ENCODE results near the gene USP24. TPM values are rescaled to one million over a fixed set of nuclear protein-coding genes. Genes with fewer than 3 reads are reported as not detected.

USP24 gene
- total and polyA plus RNA-seq, 2 donors (not counting 3 experiments of a cell fraction or from before 2014, with no cell fraction given): 8.2 to 30.0 TPM

- DNase-seq (ENCODE audit: low read depth, low spot score) (no peak), FAIRE-seq (no peak)
- TF ChIP-seq POLR2A (IDR thresholded peaks at IDR 0.05; ENCODE audit: low read depth, low read length) (no peak), MAX (IDR thresholded peaks at IDR 0.05; ENCODE audit: insufficient read depth, insufficient read length) (no peak), POLR2AphosphoS5 (IDR thresholded peaks at IDR 0.05; ENCODE audit: insufficient read depth, low read depth, low read length) (no peak), FOS (IDR thresholded peaks at IDR 0.05; ENCODE audit: borderline replicate concordance, insufficient read depth, low read length) (no peak), MYC (IDR thresholded peaks at IDR 0.05; ENCODE audit: low read depth, low read length) (no peak), JUN (IDR thresholded peaks at IDR 0.05; ENCODE audit: borderline replicate concordance, insufficient read depth, insufficient read length, low read depth) (no peak), GATA2 (IDR thresholded peaks at IDR 0.05; ENCODE audit: insufficient read depth, insufficient read length, low read depth, low read length) (no peak), CTCF (IDR thresholded peaks at IDR 0.05; ENCODE audit: extremely low read depth in 1 of 2, insufficient read depth in 1 of 2, low read depth in 1 of 2, low read length in 2 of 2) (no peak), EZH2 (IDR thresholded peaks at IDR 0.05; ENCODE audit: borderline replicate concordance, low read depth, low read length, severe bottlenecking) (no peak)
- Histone ChIP-seq H3K4me2 (ENCODE audit: insufficient read depth, low read length) (no peak overlapping the region), H3K4me3 (replicated peaks in 1 of 3; ENCODE audit: insufficient read depth in 1 of 3, low read depth in 1 of 3, low read length in 3 of 3) (no peak overlapping the region), H3K9me3 (replicated peaks; ENCODE audit: control insufficient read depth, insufficient read depth, low read length) (no peaks in the 10 kb centered on the region), H3K9ac (replicated peaks; ENCODE audit: extremely low read depth, insufficient read depth, low read length) (no peak overlapping the region), H3K27me3 (ENCODE audit: control insufficient read depth in 2 of 2, insufficient read depth in 2 of 2, low read length in 2 of 2) (peaks cover 0 to 3% of the 10 kb centered on the region in 2 experiments), H3K79me2 (ENCODE audit: control insufficient read depth, insufficient read depth, low read length) (no peaks in the 10 kb centered on the region), H3K4me1 (ENCODE audit: control insufficient read depth, extremely low read depth, insufficient read depth, low read length) (no peaks in the 10 kb centered on the region), H4K20me1 (replicated peaks; ENCODE audit: control insufficient read depth, extremely low read depth, insufficient read depth, low read length) (no peaks in the 10 kb centered on the region), H2AFZ (ENCODE audit: low read depth, low read length) (no peak overlapping the region), H3K27ac (ENCODE audit: insufficient read depth, low read depth, low read length) (no peak overlapping the region), H3K36me3 (ENCODE audit: control insufficient read depth in 2 of 2, extremely low read depth in 1 of 2, insufficient read depth in 2 of 2, low read length in 2 of 2) (no peaks in the 10 kb centered on the region), H3K9me1 (replicated peaks; ENCODE audit: control insufficient read depth, extremely low read depth, insufficient read depth, low read length) (no peaks in the 10 kb centered on the region)
- ChIA-PET CTCF (no interaction called here), POLR2A (no interaction called here)
- no TSS peak for BruUV-seq (replicated peaks)
- dilution Hi-C loops (cut with MboI; ENCODE audit: extremely low pct_ligation_motif_present, low sequenced_read_pairs) (no loop called here), intact Hi-C loops (cut with micrococcal nuclease) (no loop called here)
Observed at GRCh38 chr1:55257958-55258357, 42.8 kb upstream of the USP24 start.

Data from endothelial cell of umbilical vein (primary cell).